ENCODE measurements around the gene JUNB.

The JUNB gene

GRCh38 chr19:12821761-12822160 is 30.5 kb downstream of the JUNB start:
- H3K4me3 Mint-ChIP-seq: no peak overlapping the region
- no peak overlapping the region for H3K27ac Mint-ChIP-seq
- H3K27me3 Mint-ChIP-seq (ENCODE audit: low read depth, poor library complexity): peaks cover 35% of the 10 kb centered on the region
- H3K36me3 Mint-ChIP-seq (ENCODE audit: low read depth): no peaks in the 10 kb centered on the region
- peaks cover 5% of the 10 kb centered on the region for H3K4me1 Mint-ChIP-seq
- no peak for DNase-seq
- H3K9me3 Mint-ChIP-seq: peaks cover 8% of the 10 kb centered on the region
- TF ChIP-seq CTCF (IDR thresholded peaks at IDR 0.05): no peak

GRCh38 chr19:12825254-12826131 is 34.2 kb downstream of the JUNB start:
- Mint-ChIP-seq H3K4me1 (peaks cover 5% of the 10 kb centered on the region), H3K27me3 (ENCODE audit: low read depth, poor library complexity) (peaks cover 67% of the 10 kb centered on the region), H3K4me3 (peak overlapping the region; percentile 52), H3K27ac (no peak overlapping the region), H3K36me3 (ENCODE audit: low read depth) (no peaks in the 10 kb centered on the region), H3K9me3 (peaks cover 8% of the 10 kb centered on the region)
- DNase-seq: peak; percentile 84
- peak; percentile 72 for TF ChIP-seq CTCF (IDR thresholded peaks at IDR 0.05)

- Mint-ChIP-seq H3K4me1 (peaks cover 14% of the 10 kb centered on the region), H3K4me3 (no peak overlapping the region), H3K27me3 (ENCODE audit: low read depth, poor library complexity) (peaks cover 87% of the 10 kb centered on the region), H3K27ac (no peak overlapping the region), H3K36me3 (ENCODE audit: low read depth) (no peaks in the 10 kb centered on the region), H3K9me3 (peaks cover 4% of the 10 kb centered on the region)
- TF ChIP-seq CTCF (IDR thresholded peaks at IDR 0.05): no peak
- DNase-seq: peak; percentile 69
Measured at GRCh38 chr19:12828494-12828893, 37.2 kb downstream of the JUNB start.

GRCh38 chr19:12833418-12833737 is 42.1 kb downstream of the JUNB start:
- Mint-ChIP-seq H3K4me3 (peak overlapping the region; percentile 61), H3K27me3 (ENCODE audit: low read depth, poor library complexity) (peaks cover 94% of the 10 kb centered on the region), H3K9me3 (no peaks in the 10 kb centered on the region), H3K36me3 (ENCODE audit: low read depth) (no peaks in the 10 kb centered on the region), H3K27ac (no peak overlapping the region), H3K4me1 (peaks cover 20% of the 10 kb centered on the region)
- TF ChIP-seq CTCF (IDR thresholded peaks at IDR 0.05): no peak
- DNase-seq: no peak

- TF ChIP-seq CTCF (IDR thresholded peaks at IDR 0.05): no peak
- DNase-seq: peak; percentile 65
- Mint-ChIP-seq H3K4me3 (peak overlapping the region; percentile 62), H3K4me1 (peaks cover 21% of the 10 kb centered on the region), H3K36me3 (ENCODE audit: low read depth) (no peaks in the 10 kb centered on the region), H3K27ac (no peak overlapping the region), H3K9me3 (no peaks in the 10 kb centered on the region), H3K27me3 (ENCODE audit: low read depth, poor library complexity) (peaks cover 94% of the 10 kb centered on the region)
Measured at GRCh38 chr19:12833738-12834565, 42.7 kb downstream of the JUNB start.
